ENCODE measurements around the gene SMG9.

Gene SMG9

DNA sequence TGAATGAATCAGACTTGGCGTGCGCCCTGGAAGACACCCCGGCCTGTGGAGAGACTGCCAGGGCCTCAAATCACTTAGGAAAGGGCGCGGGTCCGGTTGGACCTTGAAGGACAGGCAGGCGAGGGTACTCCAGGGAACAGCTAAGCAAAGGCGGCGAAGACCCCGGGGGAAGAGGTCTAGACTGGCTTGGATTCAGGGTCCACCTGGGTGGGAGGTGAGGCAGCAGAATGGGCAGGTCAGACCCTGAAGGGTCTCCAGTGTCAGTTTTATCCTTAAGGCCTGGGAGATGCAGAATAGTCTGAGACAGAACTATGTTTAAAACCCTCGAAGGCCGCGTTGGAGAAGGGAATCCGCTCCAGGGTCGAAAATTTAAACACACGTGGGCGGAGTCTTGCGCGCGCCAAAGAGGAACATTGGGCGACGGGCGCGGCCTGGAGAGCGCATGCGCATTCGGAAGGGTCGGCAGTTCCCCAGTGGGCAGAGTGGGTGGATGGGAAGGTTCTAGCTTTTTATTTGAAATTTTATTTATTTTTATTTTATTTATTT, 567 bp upstream of the SMG9 start:
- DNase-seq (ENCODE audit: low read depth in 2 of 3, low spot score in 1 of 3): peak; percentile 68 to 81 (median 75)

DNA sequence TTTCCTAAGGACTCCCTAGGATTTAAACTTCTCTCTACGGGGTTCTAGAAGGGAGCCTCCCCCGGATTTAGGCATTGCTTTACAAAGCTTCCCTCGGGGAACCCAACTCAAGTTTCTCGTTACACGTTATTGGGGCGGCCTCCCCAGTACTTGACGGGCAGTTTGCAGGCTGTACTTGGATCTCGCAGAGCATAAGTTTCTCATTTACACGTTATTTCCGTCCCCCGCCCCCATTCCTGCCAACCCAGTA, 584 bp downstream of the SMG9 start:
- DNase-seq (ENCODE audit: low read depth in 2 of 3, low spot score in 1 of 3): no peak

DNA sequence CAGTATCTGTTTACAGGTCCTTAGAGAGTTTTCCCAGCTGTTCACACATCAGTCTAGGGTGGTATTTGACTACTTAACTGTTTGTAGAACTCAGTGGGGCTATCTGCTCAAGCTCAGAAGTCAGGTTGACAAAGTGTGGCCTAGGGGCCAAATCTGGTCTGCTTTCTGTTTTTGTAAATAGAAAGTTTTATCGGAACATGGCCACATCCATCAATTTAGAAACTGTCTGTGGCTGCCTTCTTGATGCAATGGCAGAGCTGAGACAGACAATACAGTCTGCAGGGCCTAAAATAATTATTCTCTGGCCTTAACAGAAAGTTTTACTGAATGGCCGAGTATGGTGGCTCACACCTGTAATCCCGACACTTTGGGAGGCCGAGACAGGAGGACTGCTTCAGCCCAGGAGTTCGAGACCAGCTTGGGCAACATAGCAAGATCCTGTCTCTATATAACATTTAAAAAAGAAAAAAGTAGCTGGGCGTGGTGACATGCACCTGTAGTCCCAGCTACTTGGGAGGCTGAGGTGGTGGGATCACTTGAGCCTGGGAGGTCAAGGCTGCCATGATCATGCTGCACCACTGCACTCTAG, 2.4 kb downstream of the SMG9 start:
- DNase-seq (ENCODE audit: low read depth in 2 of 3, low spot score in 1 of 3): no peak

DNA sequence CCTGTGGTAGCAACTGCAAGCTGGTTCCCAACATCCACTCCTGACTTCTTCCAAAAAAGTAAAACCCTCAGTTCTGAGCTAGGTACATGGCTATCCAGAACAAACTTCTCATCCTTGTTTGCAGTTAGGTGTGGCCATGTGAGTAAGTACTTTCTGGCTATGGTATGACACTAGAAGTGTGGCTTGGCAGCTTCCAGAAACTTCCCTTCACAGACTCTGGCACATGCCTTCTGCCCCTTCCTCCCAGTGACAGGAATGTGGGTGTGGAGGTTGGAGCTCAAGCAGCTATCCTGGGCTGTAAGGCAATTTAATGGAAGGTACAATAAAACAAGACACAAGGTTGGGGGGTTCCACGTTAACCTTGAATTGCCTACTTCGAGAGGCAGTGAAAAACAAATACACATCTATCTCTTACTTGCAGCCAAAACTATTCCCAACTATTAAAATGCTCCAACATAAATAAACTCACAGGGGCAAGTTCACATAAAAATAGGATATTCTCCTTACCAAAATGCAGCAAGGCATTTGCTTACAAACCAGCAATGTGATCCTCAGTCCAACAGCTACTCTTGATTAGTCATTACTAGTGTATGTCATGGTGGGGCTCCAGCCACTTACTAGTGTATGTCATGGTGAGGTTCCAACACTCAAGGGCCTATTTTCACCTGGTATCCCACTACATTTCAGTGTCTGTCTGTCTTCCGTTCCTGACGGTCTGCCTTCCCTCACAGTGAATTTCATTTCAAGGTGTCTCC, 3.1 kb downstream of the SMG9 start:
- no peak for DNase-seq (ENCODE audit: low read depth in 2 of 3, low spot score in 1 of 3)

DNA sequence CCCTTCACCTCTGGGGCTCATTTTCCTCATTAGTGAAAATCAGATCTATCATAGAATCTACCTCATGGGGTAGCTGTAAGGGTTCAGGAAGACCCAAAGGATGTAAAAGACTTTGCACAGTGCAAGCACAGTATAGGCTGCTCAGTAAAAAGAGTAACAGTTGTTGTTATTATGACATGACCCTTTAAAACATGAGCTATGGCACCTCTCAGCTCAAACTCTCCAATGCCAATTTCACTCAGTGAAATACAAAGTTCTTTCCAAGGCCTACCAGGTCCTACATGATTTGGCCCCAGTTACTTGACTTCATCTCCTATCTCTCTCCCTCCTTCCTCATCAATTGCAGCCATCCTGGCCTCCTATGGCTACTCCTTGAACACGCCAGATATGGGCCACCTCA, 4.9 kb downstream of the SMG9 start:
- DNase-seq (ENCODE audit: low read depth in 2 of 3, low spot score in 1 of 3): no peak

DNA sequence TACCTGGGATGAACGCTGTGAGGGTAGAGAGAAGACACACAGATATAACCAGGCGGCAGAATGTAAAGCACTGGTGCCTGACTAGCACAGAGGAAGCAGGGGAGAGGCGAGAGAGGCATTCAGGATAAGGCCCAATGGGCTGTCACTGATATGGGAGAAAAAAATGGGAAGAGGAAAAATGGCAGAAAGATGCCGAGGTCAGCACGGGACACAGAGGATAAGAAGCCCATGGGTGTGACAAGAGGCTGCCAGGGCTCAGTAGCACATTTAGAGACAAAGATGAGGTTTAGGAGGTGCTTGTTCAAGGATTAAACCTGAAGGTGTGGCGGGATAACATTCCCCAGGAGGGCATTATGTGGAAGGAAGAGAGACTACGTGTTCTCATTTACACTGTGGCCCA, 5.6 kb downstream of the SMG9 start:
- no peak for DNase-seq (ENCODE audit: low read depth in 2 of 3, low spot score in 1 of 3)

DNA sequence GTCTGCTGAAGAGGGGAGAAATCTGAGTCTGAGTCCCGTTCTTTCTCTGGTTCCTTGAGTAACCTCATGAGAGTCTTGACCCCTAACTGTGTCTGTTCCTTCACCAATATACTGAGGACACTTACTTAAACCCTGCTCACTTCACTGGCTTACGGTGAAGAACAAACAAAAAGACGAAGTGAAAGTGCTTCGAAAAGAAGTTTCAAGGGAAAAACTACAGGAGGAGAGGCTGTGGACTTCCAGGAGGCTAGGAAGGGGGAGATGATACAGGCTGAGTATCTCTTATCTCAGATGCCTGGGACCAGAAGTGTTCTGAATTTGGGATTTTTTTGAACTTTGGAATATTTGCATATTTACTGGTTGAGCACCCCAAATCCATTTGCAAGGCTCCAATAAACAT, 6.1 kb downstream of the SMG9 start:
- no peak for DNase-seq (ENCODE audit: low read depth in 2 of 3, low spot score in 1 of 3)

DNA sequence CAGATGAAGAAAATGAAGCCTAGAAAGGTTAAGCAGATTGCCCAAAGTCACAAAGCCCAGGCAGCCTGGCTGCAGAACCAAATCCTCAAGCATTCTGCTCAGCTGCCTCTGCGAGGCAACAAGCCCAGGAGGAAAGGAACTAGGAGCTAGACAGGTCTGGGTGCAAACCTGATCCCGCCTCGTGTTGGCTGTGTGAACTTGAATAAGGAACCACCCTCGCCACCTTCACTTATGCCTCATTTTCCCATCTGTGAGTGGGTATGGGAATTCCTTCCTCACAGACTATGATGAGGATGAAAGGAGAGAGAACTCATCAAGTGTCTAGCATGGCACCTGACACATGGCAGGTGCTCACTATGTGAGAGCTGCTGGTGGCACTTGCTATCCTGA, 6.6 kb downstream of the SMG9 start:
- no peak for DNase-seq (ENCODE audit: low read depth in 2 of 3, low spot score in 1 of 3)

DNA sequence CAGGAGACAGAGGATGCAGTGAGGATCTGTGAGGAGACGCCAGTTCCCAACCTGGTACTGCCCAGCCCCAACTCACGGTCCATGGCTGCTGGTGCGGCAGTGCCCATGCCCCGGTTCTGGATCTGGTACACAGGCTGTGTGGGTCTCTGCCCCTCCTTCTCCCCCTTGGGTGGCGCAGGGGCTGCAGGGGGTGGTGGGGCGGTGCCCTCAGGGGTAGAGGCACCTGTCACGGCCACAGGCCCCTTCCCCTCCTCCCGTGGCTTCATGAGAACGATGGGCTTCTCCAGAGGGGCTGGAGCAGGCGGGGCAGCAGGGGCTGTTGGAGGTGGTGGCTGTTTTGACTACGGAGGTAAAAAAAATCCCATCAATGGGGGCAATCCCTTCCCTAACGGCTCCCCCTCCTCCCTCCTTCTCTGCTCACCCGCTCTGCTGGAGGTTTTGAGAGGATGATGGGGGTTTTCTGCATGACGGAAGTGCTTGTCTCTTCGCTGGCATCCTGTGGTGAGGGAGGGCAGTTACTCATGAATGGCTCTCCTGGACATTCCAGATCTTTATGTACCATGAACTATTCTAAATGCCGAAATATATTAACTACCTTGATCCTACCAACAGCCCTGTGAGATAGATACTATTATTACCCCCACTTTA, 7.1 kb downstream of the SMG9 start:
- DNase-seq (ENCODE audit: low read depth in 2 of 3, low spot score in 1 of 3): no peak

DNA sequence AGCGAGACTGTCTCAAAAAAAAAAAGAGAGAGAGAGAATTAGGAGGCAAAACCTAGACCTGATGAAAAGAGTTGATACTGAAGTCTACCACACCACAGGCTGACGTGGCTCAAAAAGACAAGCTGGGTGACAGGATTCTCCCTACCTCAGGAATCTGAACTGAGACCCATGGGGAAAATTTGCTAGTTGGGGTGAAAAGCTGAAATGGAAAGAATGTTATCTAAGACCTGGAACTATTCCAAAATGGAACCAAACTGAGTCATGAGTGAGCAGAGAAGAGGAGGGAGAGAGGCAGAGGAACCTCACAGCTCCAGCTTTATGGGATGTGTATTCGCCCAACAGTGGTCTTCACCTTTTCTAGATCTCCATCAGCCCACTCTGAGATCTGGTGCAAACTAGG, 11.7 kb downstream of the SMG9 start:
- DNase-seq (ENCODE audit: low read depth in 2 of 3, low spot score in 1 of 3): no peak

DNA sequence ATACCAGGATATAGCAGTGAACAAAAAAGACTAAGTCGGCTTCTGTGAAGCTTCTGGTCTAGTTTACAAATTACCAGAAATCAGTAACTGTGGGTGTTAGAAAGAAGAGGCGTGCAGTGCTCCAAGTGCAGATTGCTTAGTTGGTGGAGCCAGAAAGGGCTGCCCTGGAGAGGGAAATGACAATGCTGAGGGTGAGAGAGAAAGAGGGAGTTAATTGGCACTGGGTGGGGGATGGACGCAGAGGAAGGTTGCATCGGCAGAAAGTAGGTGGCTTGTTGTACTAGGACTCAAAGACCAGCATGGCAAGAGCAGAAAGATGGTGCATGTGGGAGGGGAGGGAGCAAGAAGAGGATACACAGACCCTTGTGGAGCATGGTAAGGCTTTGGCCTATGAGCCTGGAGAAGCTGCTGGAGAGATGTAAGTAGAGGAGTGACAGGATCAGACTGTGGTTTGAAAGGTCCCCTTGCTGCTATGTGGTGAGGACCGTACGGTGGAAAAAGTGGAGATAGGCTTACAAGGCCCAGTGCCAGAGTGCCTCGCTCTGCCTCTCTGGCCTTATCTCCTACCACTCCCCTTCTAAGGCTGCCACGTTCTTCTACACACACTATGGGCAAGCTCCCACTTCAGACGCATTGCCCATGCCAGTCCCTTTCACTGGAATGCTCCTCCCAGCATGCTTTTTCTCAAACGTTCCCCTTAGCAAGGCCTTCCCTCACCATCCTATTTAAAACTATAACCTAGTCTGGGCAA, 13.5 kb downstream of the SMG9 start:
- no peak for DNase-seq (ENCODE audit: low read depth in 2 of 3, low spot score in 1 of 3)

DNA sequence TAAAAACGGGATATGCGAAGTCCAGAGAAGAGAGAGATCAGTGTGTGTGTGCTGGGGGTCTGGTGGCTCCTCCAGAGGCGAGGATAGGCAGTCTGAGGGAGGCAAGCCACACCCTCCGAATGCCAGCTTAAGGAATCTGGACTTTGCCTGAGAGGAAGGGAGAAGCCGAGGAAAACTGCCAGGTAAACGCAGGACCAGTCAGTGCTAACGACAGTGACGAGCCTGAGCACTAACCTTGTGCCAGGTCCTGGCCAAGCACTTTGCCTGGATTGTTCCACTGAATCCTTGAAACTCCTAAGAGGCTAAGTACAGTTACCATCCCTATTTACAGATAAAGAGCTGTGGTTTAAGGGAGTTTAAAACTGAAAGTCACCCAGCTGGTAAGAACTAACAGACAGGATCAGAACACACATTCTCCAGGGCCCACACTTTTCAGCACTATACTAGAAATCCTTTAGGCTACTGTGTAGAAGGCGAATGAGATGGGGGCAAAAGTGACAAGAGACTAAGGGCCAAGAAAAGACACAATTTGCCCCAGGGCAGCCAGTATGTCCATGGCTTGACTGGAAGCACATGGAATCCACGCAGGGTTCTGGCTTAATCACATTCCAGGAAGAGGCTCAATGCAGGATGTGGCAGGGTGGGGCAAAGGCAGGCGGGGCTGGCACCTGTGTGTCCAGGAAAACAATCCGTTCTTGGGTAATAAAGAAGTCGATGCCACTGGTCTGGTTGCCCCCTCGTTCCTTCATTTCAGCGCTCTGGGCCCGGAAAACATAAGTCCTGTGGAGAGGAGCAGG, 15.1 kb downstream of the SMG9 start:
- no peak for DNase-seq (ENCODE audit: low read depth in 2 of 3, low spot score in 1 of 3)

DNA sequence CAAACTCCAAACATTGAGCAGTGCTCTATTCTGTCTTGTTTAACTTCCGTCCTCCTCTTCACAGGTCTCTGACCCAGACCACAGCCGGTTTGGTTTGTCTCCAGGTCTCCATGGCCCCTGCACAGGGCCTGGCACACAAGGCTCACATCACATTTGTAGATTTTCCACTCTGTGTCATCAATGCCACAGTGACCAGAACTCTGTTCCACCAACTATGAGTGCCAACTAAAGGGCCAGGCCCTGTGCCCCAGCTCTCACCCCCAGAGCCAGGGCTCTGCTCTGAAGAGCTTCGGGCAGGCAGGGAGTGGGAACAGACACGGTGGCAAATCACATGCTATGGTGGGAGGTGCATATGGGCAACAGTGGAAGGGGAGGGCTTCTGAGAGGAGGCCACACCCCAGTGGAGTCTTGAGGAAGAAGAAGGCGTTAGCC, 16.0 kb downstream of the SMG9 start:
- no peak for DNase-seq (ENCODE audit: low read depth in 2 of 3, low spot score in 1 of 3)

DNA sequence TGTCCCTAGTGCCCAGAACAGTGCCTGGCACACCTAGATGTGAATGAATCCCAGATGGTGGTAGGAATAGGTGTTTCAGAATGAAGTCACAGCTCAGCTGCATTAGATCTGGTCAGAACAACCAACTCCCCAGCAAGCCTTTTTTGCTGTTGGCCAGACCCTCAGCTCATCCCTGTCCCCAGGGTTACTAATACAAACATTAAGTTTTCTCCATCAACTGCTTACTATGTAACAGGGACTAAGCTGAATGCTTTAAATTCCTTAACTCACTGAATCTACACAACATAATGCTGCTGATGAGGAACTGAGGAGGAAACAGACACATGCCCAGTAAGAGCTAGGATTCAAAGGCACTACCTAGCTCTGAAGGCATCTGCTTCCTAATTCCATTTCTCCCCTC, 18.8 kb downstream of the SMG9 start:
- no peak for DNase-seq (ENCODE audit: low read depth in 2 of 3, low spot score in 1 of 3)

DNA sequence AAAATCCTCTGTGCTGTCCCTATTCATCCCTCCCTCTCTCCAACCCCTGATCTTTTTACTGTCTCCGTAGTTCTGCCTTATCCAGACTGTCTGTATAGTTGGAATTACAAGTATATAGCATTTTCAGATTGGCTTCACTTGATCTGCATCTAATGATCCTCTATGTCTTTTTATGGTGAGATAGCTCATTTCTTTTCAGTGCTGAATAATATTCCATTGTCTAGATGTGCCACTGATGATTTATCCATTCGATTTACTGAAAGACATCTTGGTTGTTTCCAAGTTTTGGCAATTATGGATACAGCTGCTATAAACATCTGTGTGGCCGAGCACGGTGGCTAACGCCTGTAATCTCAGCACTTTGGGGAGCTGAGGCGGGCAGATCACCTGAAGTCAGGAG, 19.7 kb downstream of the SMG9 start:
- no peak for DNase-seq (ENCODE audit: low read depth in 2 of 3, low spot score in 1 of 3)

DNA sequence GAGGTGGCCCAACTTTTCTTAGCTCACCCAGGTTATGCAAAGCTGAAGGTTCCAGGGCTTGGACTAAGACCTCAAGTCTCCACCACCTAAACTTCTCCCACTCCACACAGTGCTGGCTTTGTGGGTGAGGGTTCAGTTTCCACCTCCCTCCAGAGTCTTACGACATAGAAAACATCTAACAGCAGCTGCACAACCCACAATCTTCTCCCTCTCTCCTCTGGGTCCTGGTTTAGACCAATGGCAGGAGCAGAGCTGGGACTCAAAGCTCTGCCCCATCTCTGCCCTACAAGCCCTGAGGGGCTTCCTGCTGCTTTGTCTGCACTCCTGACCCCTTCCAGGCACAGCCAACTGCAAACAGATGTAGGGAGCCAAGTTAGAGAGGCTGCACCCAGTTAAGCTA, 22.9 kb downstream of the SMG9 start:
- no peak for DNase-seq (ENCODE audit: low read depth in 2 of 3, low spot score in 1 of 3)

DNA sequence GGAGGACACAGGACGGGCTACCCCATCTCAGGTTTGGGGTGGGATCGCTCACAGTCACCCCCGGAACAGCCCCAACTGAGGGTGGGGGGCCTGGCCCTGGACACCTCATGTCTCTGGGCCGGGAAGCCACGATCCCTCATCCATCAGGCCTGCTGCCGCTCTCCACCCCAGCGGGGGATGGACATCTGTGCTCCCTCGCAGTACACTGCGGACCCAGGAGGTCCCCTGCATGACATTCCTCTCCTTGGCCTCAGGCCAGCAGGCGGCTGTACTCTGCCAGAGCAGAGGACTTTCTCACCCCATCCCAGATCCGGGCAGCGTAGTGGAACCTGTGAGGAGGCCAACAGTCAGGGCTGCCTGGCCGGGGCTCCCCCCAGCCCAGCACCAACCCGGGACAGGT, 23.4 kb downstream of the SMG9 start:
- no peak for DNase-seq (ENCODE audit: low read depth in 2 of 3, low spot score in 1 of 3)

DNA sequence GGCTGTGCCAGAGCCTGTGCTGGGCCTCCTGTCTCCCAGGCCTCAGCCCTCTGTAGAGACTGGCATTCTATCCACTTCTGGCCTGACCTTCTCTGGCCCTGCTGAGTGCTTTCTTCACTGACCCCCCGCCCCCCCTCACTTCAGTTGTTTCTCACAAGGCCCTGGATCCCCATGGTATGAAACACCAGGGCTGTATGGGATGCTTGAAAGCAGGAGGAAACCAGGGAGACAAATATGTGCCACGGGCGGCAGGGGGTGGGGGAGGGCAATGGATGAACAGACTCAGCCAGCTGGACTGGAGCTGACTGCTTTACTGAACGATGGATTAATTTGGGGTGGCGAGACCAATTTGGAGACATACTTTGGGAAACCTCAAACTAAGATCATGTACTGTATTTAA, 24.8 kb downstream of the SMG9 start:
- no peak for DNase-seq (ENCODE audit: low read depth in 2 of 3, low spot score in 1 of 3)

DNA sequence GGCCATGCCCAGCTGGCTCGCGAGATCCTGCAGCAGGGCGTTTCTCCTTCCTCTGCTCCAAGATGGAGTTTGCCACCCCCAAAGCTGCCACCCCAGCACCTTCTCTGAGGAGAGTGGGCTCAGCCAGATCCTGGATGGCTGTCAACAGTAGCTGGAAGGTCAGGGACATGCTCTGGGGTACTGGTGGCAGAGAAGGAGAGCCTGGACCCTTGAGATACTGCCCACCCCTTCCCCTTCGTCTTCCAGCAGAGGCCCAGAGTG, 27.2 kb downstream of the SMG9 start:
- DNase-seq (ENCODE audit: low read depth in 2 of 3, low spot score in 1 of 3): no peak

DNA sequence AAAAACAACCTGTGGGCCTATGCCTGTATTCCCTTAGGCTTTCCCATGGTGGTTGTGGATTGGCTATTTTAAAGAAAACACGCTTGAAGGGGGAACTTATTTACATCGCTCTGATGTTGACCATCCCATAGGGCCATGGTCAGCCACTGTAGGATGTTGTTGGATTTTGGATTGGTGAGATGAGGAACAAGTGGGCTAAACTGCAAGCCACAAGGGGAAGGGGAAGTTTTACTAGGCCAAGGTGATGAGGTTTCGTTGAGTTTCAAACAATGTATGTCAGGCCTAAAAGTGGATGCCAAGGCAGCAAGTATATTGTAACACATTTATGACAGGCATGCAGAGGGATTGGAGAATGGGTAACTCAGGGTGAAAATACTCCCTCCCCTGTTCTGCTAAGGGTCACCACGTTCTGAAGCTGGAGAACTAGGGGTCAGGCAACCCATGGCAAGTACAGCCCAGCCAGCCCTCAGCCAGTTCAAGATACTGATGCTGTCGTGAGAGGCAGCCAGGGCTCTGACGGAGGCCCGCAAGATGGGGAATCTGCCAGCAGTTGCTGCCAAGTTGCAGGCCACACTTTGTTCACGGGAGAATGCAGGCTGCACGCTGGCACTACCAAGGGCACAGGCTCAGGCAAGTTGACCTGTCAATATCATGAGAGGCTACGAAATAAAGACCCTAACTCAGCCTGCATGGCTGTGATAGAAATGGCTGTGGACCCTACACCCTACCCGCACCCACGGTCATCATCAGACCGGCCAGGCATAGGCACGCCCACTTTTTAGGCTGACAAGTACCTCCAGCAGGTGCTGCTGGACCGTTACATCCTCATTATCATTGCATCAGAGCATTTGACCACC, 27.8 kb downstream of the SMG9 start:
- DNase-seq (ENCODE audit: low read depth in 2 of 3, low spot score in 1 of 3): no peak

DNA sequence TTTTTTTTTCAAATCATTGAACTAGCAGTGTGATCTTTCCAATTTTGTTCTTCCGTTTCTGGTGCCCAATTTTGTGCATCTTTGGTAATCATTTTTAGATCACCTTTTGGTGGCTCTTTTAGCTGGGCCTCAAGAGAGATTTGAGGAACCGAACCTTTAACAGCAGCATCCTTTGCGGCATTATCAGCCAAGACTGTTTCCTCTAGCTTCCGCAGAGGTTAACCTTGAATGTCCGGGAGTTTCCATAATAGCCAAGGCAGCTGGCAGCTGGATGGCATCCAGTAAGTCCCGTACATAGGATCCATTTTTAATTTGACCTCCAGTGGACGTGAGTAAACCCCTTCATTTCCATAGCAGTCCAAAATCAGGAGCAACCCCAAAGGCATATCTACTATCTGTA, 29.3 kb downstream of the SMG9 start:
- DNase-seq (ENCODE audit: low read depth in 2 of 3, low spot score in 1 of 3): no peak
